Loucy (cell line): ENCODE results near the gene ARG1.
"Not testable (repeated sequence)": the region's sequence is repeated elsewhere in the genome, so short reads cannot be mapped to it uniquely, and the experiment has no call there.

Experiments used
- H2AFZ ChIP-seq: fragments of 200-600 bp; sonication (generic); 2 replicates; pipeline ENCODE4 v1.6.0; 2016; ENCODE audit warnings: antibody characterized with exemption, mild to moderate bottlenecking, low read length, moderate library complexity
- H3F3A ChIP-seq: fragments of 200-600 bp; 2 replicates; pipeline ENCODE4 v1.6.0; 2016; ENCODE audit warnings: antibody characterized with exemption, low read depth, mild to moderate bottlenecking
- H3K27me3 ChIP-seq: fragments of 200-600 bp; sonication (generic); 2 replicates; pipeline ENCODE4 v1.6.1; 2014; ENCODE audit warnings: low read length, mild to moderate bottlenecking; ENCODE audit not compliant: insufficient read depth, poor library complexity, severe bottlenecking
- H3K36me3 ChIP-seq: fragments of 200-600 bp; sonication (generic); 2 replicates; pipeline ENCODE4 v1.6.1; 2016; ENCODE audit warnings: low read length; ENCODE audit not compliant: insufficient read depth
- H3K4me1 ChIP-seq: fragments of 200-600 bp; sonication (generic); 2 replicates; pipeline ENCODE4 v1.5.1; 2014; ENCODE audit warnings: low read length, mild to moderate bottlenecking; ENCODE audit not compliant: insufficient read depth, poor library complexity, severe bottlenecking
- H3K4me2 ChIP-seq: fragments of 200-600 bp; sonication (generic); 2 replicates; pipeline ENCODE4 v1.6.0; 2014; ENCODE audit warnings: antibody characterized with exemption, low read length, low read depth, mild to moderate bottlenecking; ENCODE audit not compliant: poor library complexity, severe bottlenecking
- H3K4me3 ChIP-seq: fragments of 200-600 bp; sonication (generic); 2 replicates; pipeline ENCODE4 v1.5.1; 2014; ENCODE audit warnings: low read length, mild to moderate bottlenecking, mixed read lengths; ENCODE audit not compliant: poor library complexity, severe bottlenecking
- H3K79me2 ChIP-seq: fragments of 200-600 bp; sonication (generic); 2 replicates; pipeline ENCODE4 v1.6.1; 2014; ENCODE audit warnings: low read length; ENCODE audit not compliant: insufficient read depth
- H3K9ac ChIP-seq: fragments of 200-600 bp; sonication (generic); 2 replicates; pipeline ENCODE4 v1.6.0; 2014; ENCODE audit warnings: mild to moderate bottlenecking, low read depth, low read length, moderate library complexity; ENCODE audit not compliant: poor library complexity, severe bottlenecking
- H3K9me2 ChIP-seq: fragments of 200-600 bp; sonication (generic); replicated peaks from 2 replicates; pipeline ENCODE4 v1.6.1; 2016; ENCODE audit warnings: low read depth, low read length, mixed read lengths
- H3K9me3 ChIP-seq: fragments of 200-600 bp; sonication (generic); 2 replicates; pipeline ENCODE4 v1.6.1; 2014; ENCODE audit warnings: mild to moderate bottlenecking, antibody characterized with exemption, low read length, low read depth; ENCODE audit not compliant: insufficient read depth
- H4K20me1 ChIP-seq: fragments of 200-600 bp; sonication (generic); 2 replicates; pipeline ENCODE4 v1.6.0; 2014; ENCODE audit warnings: antibody characterized with exemption, low read length, mild to moderate bottlenecking; ENCODE audit not compliant: insufficient read depth, poor library complexity, severe bottlenecking
- CTCF ChIP-seq: fragments of 200-600 bp; sonication (generic); conservative IDR thresholded peaks from 2 replicates; pipeline ENCODE4 v1.5.1; 2014; ENCODE audit warnings: mild to moderate bottlenecking, antibody characterized with exemption, low read length
- EZH2phosphoT487 ChIP-seq: fragments of 200-600 bp; IDR thresholded peaks from 2 replicates; pipeline ENCODE4 v1.6.1; 2018; ENCODE audit warnings: antibody characterized with exemption, mild to moderate bottlenecking, moderate library complexity, borderline replicate concordance

The ARG1 gene

GRCh38 chr6:131572686-131573415 lies at the start of gene ARG1:
Gene ARG1, plus strand, starts transcription at chr6:131573226. Its CDS starts 57 bp downstream, at chr6:131573283.
- Histone ChIP-seq H3K4me3 (no peak within 1 kb of the TSS), H3K27me3 (no peaks in the 10 kb centered on the region), H3K9me2 (no peaks in the 10 kb centered on the region), H3K79me2 (no peaks in the 10 kb centered on the region), H3K4me2 (no peak within 1 kb of the TSS), H3K4me1 (no peaks in the 10 kb centered on the region), H4K20me1 (no peaks in the 10 kb centered on the region), H3K9ac (no peak within 1 kb of the TSS), H3K36me3 (no peaks in the 10 kb centered on the region), H3K9me3 (no peaks in the 10 kb centered on the region), H2AFZ (no peak within 1 kb of the TSS), H3F3A (no peaks in the 10 kb centered on the region)
- no peak for TF ChIP-seq CTCF

- H3K79me2 ChIP-seq: no peaks in the 10 kb centered on the region
- H3K4me3 ChIP-seq: no peak overlapping the region
- H2AFZ ChIP-seq: no peak overlapping the region
- H3K4me1 ChIP-seq: no peaks in the 10 kb centered on the region
- no peak overlapping the region for H3K9ac ChIP-seq
- no peaks in the 10 kb centered on the region for H3K36me3 ChIP-seq
- no peaks in the 10 kb centered on the region for H3F3A ChIP-seq
- no peak for TF ChIP-seq CTCF
- TF ChIP-seq EZH2phosphoT487: no peak
- H3K27me3 ChIP-seq: no peaks in the 10 kb centered on the region
- no peak overlapping the region for H3K4me2 ChIP-seq
- no peaks in the 10 kb centered on the region for H3K9me2 ChIP-seq
- no peaks in the 10 kb centered on the region; the same call in 1 of the 2 replicates for H3K9me3 ChIP-seq
- H4K20me1 ChIP-seq: no peaks in the 10 kb centered on the region
Observed at GRCh38 chr6:131523988-131524673, 48.9 kb upstream of the ARG1 start.

GRCh38 chr6:131524695-131525336 lies 48.2 kb upstream of the ARG1 start:
- Histone ChIP-seq H3K4me1 (no peaks in the 10 kb centered on the region), H3F3A (no peaks in the 10 kb centered on the region), H3K9me3 (no peaks in the 10 kb centered on the region; the same call in 1 of the 2 replicates), H2AFZ (no peak overlapping the region), H3K4me3 (no peak overlapping the region), H4K20me1 (no peaks in the 10 kb centered on the region), H3K36me3 (no peaks in the 10 kb centered on the region), H3K9ac (no peak overlapping the region), H3K27me3 (no peaks in the 10 kb centered on the region), H3K79me2 (no peaks in the 10 kb centered on the region), H3K4me2 (no peak overlapping the region), H3K9me2 (no peaks in the 10 kb centered on the region)
- TF ChIP-seq EZH2phosphoT487 (no peak), CTCF (no peak)

- H3K4me1 ChIP-seq: peaks cover 21% of the 10 kb centered on the region
- H3K9me2 ChIP-seq, H3K4me3 ChIP-seq, H3K79me2 ChIP-seq, H3K27me3 ChIP-seq, H3F3A ChIP-seq, H4K20me1 ChIP-seq, H3K9ac ChIP-seq, H3K9me3 ChIP-seq, H2AFZ ChIP-seq, H3K4me2 ChIP-seq, H3K36me3 ChIP-seq: not testable (repeated sequence)
Observed at GRCh38 chr6:131530936-131531335, 42.1 kb upstream of the ARG1 start.

- not testable (repeated sequence) for H4K20me1 ChIP-seq, H3K36me3 ChIP-seq, H3K27me3 ChIP-seq, H3F3A ChIP-seq, H3K9me3 ChIP-seq, H3K79me2 ChIP-seq, H2AFZ ChIP-seq, H3K9me2 ChIP-seq, H3K4me3 ChIP-seq, H3K9ac ChIP-seq, H3K4me2 ChIP-seq
- H3K4me1 ChIP-seq: peaks cover 21% of the 10 kb centered on the region
Observed at GRCh38 chr6:131531681-131532080, 41.3 kb upstream of the ARG1 start.
